Sciatic nerve (tissue), 2 donors: ENCODE results near the gene GALNT12. TPM values are rescaled to one million over a fixed set of nuclear protein-coding genes. Genes with fewer than 3 reads are reported as not detected.

Experiments used
- ATAC-seq: fragments of 200-7000 bp; cut with Tn5 transposase; one replicate; pipeline ENCODE4 v1.9.1; 2020; ENCODE audit warnings: mild to moderate bottlenecking, moderate library complexity
- DNase-seq: peaks from one replicate; pipeline ENCODE4 v3.0.0-alpha.2; 2020; ENCODE audit warnings: low spot score
- intact Hi-C: fragments of 100-400 bp; cut with DNase I; formaldehyde crosslinking; loops from one replicate; pipeline ENCODE4 v1.14.2; 2022
- total RNA-seq: library from RNA; stranded (reverse); fragmentation: NEBNext Ultra II Directional; extraction: Animal tissue kit (Norgen Biotek cat#: 25700); gene quantifications from one replicate; pipeline ENCODE4 v1.2.1, GENCODE V29; 2021
- donor health status: DM: no; HTN: no; CAD: no.
- donor health status: DM: no; HTN: no; CAD: no.

Gene GALNT12
- total RNA-seq, 1 donor from 2014 or later = 10.7 TPM

GRCh38 chr9:98869078-98869745 lies 61.7 kb downstream of the GALNT12 start:
- intact Hi-C loops = no loop called here
- ATAC-seq = no peak
- DNase-seq = no peak

- intact Hi-C loops = no loop called here
- DNase-seq (no peak), ATAC-seq (no peak)
Observed at GRCh38 chr9:98869866-98870265, 62.4 kb downstream of the GALNT12 start.

- DNase-seq = no peak
- intact Hi-C loops = no loop called here
- ATAC-seq = no peak
Observed at GRCh38 chr9:98870782-98871557, 63.5 kb downstream of the GALNT12 start.

- ATAC-seq (no peak), DNase-seq (no peak)
- intact Hi-C loops = no loop called here
Observed at GRCh38 chr9:98871558-98872065, 64.1 kb downstream of the GALNT12 start.

GRCh38 chr9:98873526-98873925 lies 66.1 kb downstream of the GALNT12 start:
- DNase-seq = no peak
- intact Hi-C loops = no loop called here
- ATAC-seq = no peak

GRCh38 chr9:98873951-98874371 lies 66.5 kb downstream of the GALNT12 start:
- peak; percentile 87 for ATAC-seq
- intact Hi-C loops = no loop called here

GRCh38 chr9:98874721-98875255 lies 67.3 kb downstream of the GALNT12 start:
- intact Hi-C loops = no loop called here
- DNase-seq (no peak), ATAC-seq (no peak)

More at GRCh38 chr9:98873951-98874371, 66.5 kb downstream of the GALNT12 start:
- DNase-seq = peak; percentile 82

- no peak for ATAC-seq
- intact Hi-C loops = no loop called here
- no peak for DNase-seq
Observed at GRCh38 chr9:98875536-98875935, 68.1 kb downstream of the GALNT12 start.

- no peak for DNase-seq
- intact Hi-C loops = no loop called here
- no peak for ATAC-seq
Observed at GRCh38 chr9:98877311-98877710, 69.8 kb downstream of the GALNT12 start.

- ATAC-seq = peak; percentile 53
- DNase-seq = no peak
- intact Hi-C loops = no loop called here
Observed at GRCh38 chr9:98879094-98879962, 71.9 kb downstream of the GALNT12 start.

- intact Hi-C loops = no loop called here
- DNase-seq (no peak), ATAC-seq (peak; percentile 39)
Observed at GRCh38 chr9:98879963-98880310, 72.5 kb downstream of the GALNT12 start.

GRCh38 chr9:98880311-98881015 lies 73.0 kb downstream of the GALNT12 start:
- intact Hi-C loops = no loop called here
- peak; percentile 71 for ATAC-seq
- no peak for DNase-seq

GRCh38 chr9:98881356-98881755 lies 73.9 kb downstream of the GALNT12 start:
- DNase-seq (peak; percentile 22), ATAC-seq (no peak)
- intact Hi-C loops = no loop called here

- no peak for DNase-seq
- intact Hi-C loops = no loop called here
- ATAC-seq = no peak
Observed at GRCh38 chr9:98881836-98882568, 74.5 kb downstream of the GALNT12 start.

GRCh38 chr9:98882569-98882923 lies 75.1 kb downstream of the GALNT12 start:
- no peak for DNase-seq
- no peak for ATAC-seq
- intact Hi-C loops = no loop called here

GRCh38 chr9:98883276-98883675 lies 75.8 kb downstream of the GALNT12 start:
- intact Hi-C loops = no loop called here
- ATAC-seq = no peak

GRCh38 chr9:98884849-98885248 lies 77.4 kb downstream of the GALNT12 start:
- intact Hi-C loops = no loop called here
- ATAC-seq (no peak), DNase-seq (peak; percentile 47)

More at GRCh38 chr9:98883276-98883675, 75.8 kb downstream of the GALNT12 start:
- peak; percentile 23 for DNase-seq
